SK-N-SH (cell line): ENCODE data around the gene C4BPB.

ENCODE experiments used
- CTCF ChIP-seq: fragments of 200-600 bp; sonication (generic); IDR thresholded peaks from 2 replicates; pipeline ENCODE4 v1.6.1; 2017; ENCODE audit warnings: antibody characterized with exemption, mild to moderate bottlenecking, moderate library complexity
- EP300 ChIP-seq, 2 experiments: IDR thresholded peaks; 2 replicates each; pipeline versions ENCODE4 v1.4.0 to v1.6.1; 2012; ENCODE audit warnings: borderline replicate concordance in 1 of 2, low read depth in 1 of 2, low read length in 1 of 2
- EZH2phosphoT487 ChIP-seq: fragments of 200-600 bp; sonication (generic); IDR thresholded peaks from 2 replicates; pipeline ENCODE4 v1.6.1; 2017; ENCODE audit warnings: low read depth, mixed run types, mild to moderate bottlenecking, antibody characterized with exemption, moderate library complexity, borderline replicate concordance
- FOXM1 ChIP-seq: IDR thresholded peaks from 2 replicates; pipeline ENCODE4 v1.4.0; 2012; ENCODE audit warnings: low read depth, mild to moderate bottlenecking
- JUND ChIP-seq: IDR thresholded peaks from 2 replicates; pipeline ENCODE4 v1.4.0; 2012
- POLR2AphosphoS5 ChIP-seq: IDR thresholded peaks from 2 replicates; pipeline ENCODE4 v1.6.1; 2012; ENCODE audit warnings: low read depth, low read length
- REST ChIP-seq: IDR thresholded peaks from 2 replicates; pipeline ENCODE4 v1.6.1; 2012; ENCODE audit warnings: mild to moderate bottlenecking, low read depth, low read length, moderate library complexity
- TAF1 ChIP-seq: IDR thresholded peaks from 2 replicates; pipeline ENCODE4 v1.6.1; 2012; ENCODE audit warnings: low read depth, mild to moderate bottlenecking, low read length, moderate library complexity, borderline replicate concordance
- TEAD4 ChIP-seq: IDR thresholded peaks from 2 replicates; pipeline ENCODE4 v1.4.0; 2012; ENCODE audit warnings: mild to moderate bottlenecking, borderline replicate concordance; ENCODE audit not compliant: insufficient read depth
- ZBTB33 ChIP-seq: IDR thresholded peaks from 2 replicates; pipeline ENCODE4 v1.4.0; 2012; ENCODE audit warnings: low read depth, borderline replicate concordance

DNA sequence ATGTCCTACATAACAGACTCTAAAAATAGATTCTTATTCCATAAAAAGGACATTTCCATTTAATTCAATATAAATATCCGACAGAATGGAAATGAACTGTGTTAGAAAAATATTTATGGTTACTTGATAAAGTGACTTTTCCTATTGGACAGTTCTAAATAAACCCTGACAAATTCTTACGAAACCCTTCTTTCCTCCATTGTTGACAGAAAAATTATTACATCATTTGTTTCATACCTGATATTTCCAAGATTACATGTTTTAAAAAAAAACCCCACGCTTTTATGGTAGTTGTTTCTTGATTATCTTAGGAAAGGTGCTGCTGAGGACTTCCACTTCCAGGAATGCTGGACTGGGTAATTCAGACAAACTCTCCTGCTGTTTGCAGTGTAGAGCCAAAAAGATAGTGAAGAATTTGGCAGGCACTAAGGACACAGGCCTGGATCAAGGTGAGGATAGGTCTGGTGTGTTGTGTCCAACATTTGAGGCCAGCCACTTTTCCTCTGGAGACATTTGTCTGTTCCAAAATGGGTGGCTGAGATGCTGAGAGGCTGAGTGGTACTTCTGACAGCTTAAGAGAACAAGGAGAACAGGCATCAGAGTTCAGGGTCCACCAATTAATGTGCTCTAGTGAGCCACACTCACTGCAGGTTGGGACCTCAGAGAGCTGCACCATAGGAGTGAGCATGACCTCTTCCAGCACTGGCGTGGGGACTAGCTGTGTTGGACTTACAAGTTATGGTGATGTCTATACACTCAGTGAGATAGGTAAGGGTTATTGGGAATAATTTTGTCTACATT, 49.1 kb upstream of the C4BPB start:
- TF ChIP-seq CTCF (no peak), FOXM1 (no peak), EP300 (IDR thresholded peaks at IDR 0.05; ENCODE audit: borderline replicate concordance in 1 of 2, low read depth in 1 of 2, low read length in 1 of 2) (no peak), TAF1 (no peak), JUND (no peak), POLR2AphosphoS5 (no peak), REST (no peak), TEAD4 (no peak), ZBTB33 (no peak), EZH2phosphoT487 (no peak)
